ENCODE measurements around the gene BEST1. TPM values are rescaled to one million over a fixed set of nuclear protein-coding genes. Genes with fewer than 3 reads are reported as not detected.
A peak's percentile ranks its signal among the peaks of the same experiment; 100 is the strongest.

BEST1 gene
- total RNA-seq, 1 donor from 2014 or later = 4.5 TPM

- Mint-ChIP-seq H3K27ac (ENCODE audit: unreplicated experiment) (peak within 1 kb of the TSS; percentile 80), H3K36me3 (ENCODE audit: low read depth) (no peaks in the 10 kb centered on the region), H3K4me3 (ENCODE audit: unreplicated experiment) (peak within 1 kb of the TSS; percentile 88), H3K4me1 (ENCODE audit: low read depth) (peaks cover 39% of the 10 kb centered on the region), H3K27me3 (ENCODE audit: low read depth) (no peaks in the 10 kb centered on the region), H3K9me3 (ENCODE audit: low read depth) (no peaks in the 10 kb centered on the region)
- DNase-seq (ENCODE audit: low spot score) = peak; percentile 78
- no peak for TF ChIP-seq CTCF (IDR thresholded peaks at IDR 0.05)
Measured at GRCh38 chr11:61917334-61918109, 32.6 kb upstream of the BEST1 start, which contains the start of gene RAB3IL1. TSS of gene RAB3IL1 (minus strand) at chr11:61917566. CDS start at chr11:61917367, 199 bp downstream.

GRCh38 chr11:61918251-61918937, 31.8 kb upstream of the BEST1 start:
- Mint-ChIP-seq H3K4me1 (ENCODE audit: low read depth) (peaks cover 48% of the 10 kb centered on the region), H3K27me3 (ENCODE audit: low read depth) (no peaks in the 10 kb centered on the region), H3K9me3 (ENCODE audit: low read depth) (no peaks in the 10 kb centered on the region), H3K36me3 (ENCODE audit: low read depth) (no peaks in the 10 kb centered on the region), H3K27ac (ENCODE audit: unreplicated experiment) (peak overlapping the region; percentile 80), H3K4me3 (ENCODE audit: unreplicated experiment) (peak overlapping the region; percentile 88)
- TF ChIP-seq CTCF (IDR thresholded peaks at IDR 0.05) = no peak
- no peak for DNase-seq (ENCODE audit: low spot score)

- DNase-seq (ENCODE audit: low spot score) = no peak
- Mint-ChIP-seq H3K9me3 (ENCODE audit: low read depth) (no peaks in the 10 kb centered on the region), H3K27me3 (ENCODE audit: low read depth) (no peaks in the 10 kb centered on the region), H3K36me3 (ENCODE audit: low read depth) (no peaks in the 10 kb centered on the region), H3K27ac (ENCODE audit: unreplicated experiment) (no peak overlapping the region), H3K4me1 (ENCODE audit: low read depth) (peaks cover 55% of the 10 kb centered on the region), H3K4me3 (ENCODE audit: unreplicated experiment) (peak overlapping the region; percentile 9)
- TF ChIP-seq CTCF (IDR thresholded peaks at IDR 0.05) = no peak
Measured at GRCh38 chr11:61918938-61919704, 31.0 kb upstream of the BEST1 start.

- no peaks in the 10 kb centered on the region for H3K9me3 Mint-ChIP-seq (ENCODE audit: low read depth)
- no peak overlapping the region for H3K4me3 Mint-ChIP-seq (ENCODE audit: unreplicated experiment)
- H3K36me3 Mint-ChIP-seq (ENCODE audit: low read depth) = no peaks in the 10 kb centered on the region
- H3K4me1 Mint-ChIP-seq (ENCODE audit: low read depth) = peaks cover 58% of the 10 kb centered on the region
- TF ChIP-seq CTCF (IDR thresholded peaks at IDR 0.05) = no peak
- H3K27me3 Mint-ChIP-seq (ENCODE audit: low read depth) = no peaks in the 10 kb centered on the region
- no peak overlapping the region for H3K27ac Mint-ChIP-seq (ENCODE audit: unreplicated experiment)
- peak; percentile 93 for DNase-seq (ENCODE audit: low spot score)
Measured at GRCh38 chr11:61919705-61920631, 30.2 kb upstream of the BEST1 start.

All from chondrocyte (in vitro differentiated cells).